ENCODE results near the gene CKAP2L.

CKAP2L gene

GRCh38 chr2:112768432-112768831, 4.0 kb upstream of the CKAP2L start (continued):
- no peak for TF ChIP-seq CSRNP3 (CRISPR knock-in tag; IDR thresholded peaks at IDR 0.05)

- TF ChIP-seq TSHZ2 (CRISPR knock-in tag; IDR thresholded peaks at IDR 0.05) (no peak), ZC3H10 (CRISPR knock-in tag; IDR thresholded peaks at IDR 0.05) (no peak), PPARA (CRISPR knock-in tag; IDR thresholded peaks at IDR 0.05; ENCODE audit: borderline replicate concordance) (no peak), ZNF70 (CRISPR knock-in tag; IDR thresholded peaks at IDR 0.05) (no peak), ARNTL (CRISPR knock-in tag; IDR thresholded peaks at IDR 0.05; ENCODE audit: borderline replicate concordance, low read depth) (no peak), POU6F1 (CRISPR knock-in tag; IDR thresholded peaks at IDR 0.05; ENCODE audit: borderline replicate concordance, low read depth) (no peak), BACH2 (CRISPR knock-in tag; IDR thresholded peaks at IDR 0.05; ENCODE audit: borderline replicate concordance) (no peak), ZNF8 (CRISPR knock-in tag; IDR thresholded peaks at IDR 0.05) (no peak), ESRRG (CRISPR knock-in tag; IDR thresholded peaks at IDR 0.05) (no peak), PATZ1 (CRISPR knock-in tag; IDR thresholded peaks at IDR 0.05; ENCODE audit: borderline replicate concordance) (no peak), ISL1 (CRISPR knock-in tag; IDR thresholded peaks at IDR 0.05) (no peak), SNAI2 (CRISPR knock-in tag; IDR thresholded peaks at IDR 0.05) (no peak), TCF4 (CRISPR knock-in tag; IDR thresholded peaks at IDR 0.05; ENCODE audit: borderline replicate concordance) (no peak), GLIS3 (CRISPR knock-in tag; IDR thresholded peaks at IDR 0.05) (no peak), TOX (CRISPR knock-in tag; IDR thresholded peaks at IDR 0.05; ENCODE audit: borderline replicate concordance) (no peak), ZFP3 (CRISPR knock-in tag; IDR thresholded peaks at IDR 0.05) (no peak), CSRNP3 (CRISPR knock-in tag; IDR thresholded peaks at IDR 0.05) (no peak), ZFP30 (CRISPR knock-in tag; IDR thresholded peaks at IDR 0.05) (no peak), RARB (CRISPR knock-in tag; IDR thresholded peaks at IDR 0.05) (no peak), OSR1 (CRISPR knock-in tag; IDR thresholded peaks at IDR 0.05) (no peak)
- ATAC-seq: no peak
Observed at GRCh38 chr2:112767693-112768330, 3.4 kb upstream of the CKAP2L start.

- no peak for TF ChIP-seq RARB (CRISPR knock-in tag; IDR thresholded peaks at IDR 0.05)
- TF ChIP-seq TCF4 (CRISPR knock-in tag; IDR thresholded peaks at IDR 0.05; ENCODE audit: borderline replicate concordance): no peak
- no peak for TF ChIP-seq ISL1 (CRISPR knock-in tag; IDR thresholded peaks at IDR 0.05)
- no peak for TF ChIP-seq ZFP30 (CRISPR knock-in tag; IDR thresholded peaks at IDR 0.05)
- TF ChIP-seq GLIS3 (CRISPR knock-in tag; IDR thresholded peaks at IDR 0.05): no peak
- TF ChIP-seq CSRNP3 (CRISPR knock-in tag; IDR thresholded peaks at IDR 0.05): no peak
- TF ChIP-seq PPARA (CRISPR knock-in tag; IDR thresholded peaks at IDR 0.05; ENCODE audit: borderline replicate concordance): no peak
- ATAC-seq: no peak
Observed at GRCh38 chr2:112765251-112765650, 842 bp upstream of the CKAP2L start.
